OCI-LY1 (cell line): ENCODE results near the gene CPNE7.

Source experiments
- EZH2 ChIP-seq: fragments of 200-600 bp; sonication (generic), shearing (Covaris generic); IDR thresholded peaks from 2 replicates; pipeline ENCODE4 v1.8.0; 2017; ENCODE audit warnings: borderline replicate concordance, mixed run types, mild to moderate bottlenecking, antibody characterized with exemption, low read length, moderate library complexity, mixed read lengths
- TF ChIP-seq, protein P1 (sequence below): fragments of 200-600 bp; sonication (generic), shearing (Covaris generic); IDR thresholded peaks from 2 replicates; pipeline ENCODE4 v1.5.1; 2017; ENCODE audit warnings: mild to moderate bottlenecking, antibody characterized with exemption, low read length, moderate library complexity, mixed read lengths

DNA sequence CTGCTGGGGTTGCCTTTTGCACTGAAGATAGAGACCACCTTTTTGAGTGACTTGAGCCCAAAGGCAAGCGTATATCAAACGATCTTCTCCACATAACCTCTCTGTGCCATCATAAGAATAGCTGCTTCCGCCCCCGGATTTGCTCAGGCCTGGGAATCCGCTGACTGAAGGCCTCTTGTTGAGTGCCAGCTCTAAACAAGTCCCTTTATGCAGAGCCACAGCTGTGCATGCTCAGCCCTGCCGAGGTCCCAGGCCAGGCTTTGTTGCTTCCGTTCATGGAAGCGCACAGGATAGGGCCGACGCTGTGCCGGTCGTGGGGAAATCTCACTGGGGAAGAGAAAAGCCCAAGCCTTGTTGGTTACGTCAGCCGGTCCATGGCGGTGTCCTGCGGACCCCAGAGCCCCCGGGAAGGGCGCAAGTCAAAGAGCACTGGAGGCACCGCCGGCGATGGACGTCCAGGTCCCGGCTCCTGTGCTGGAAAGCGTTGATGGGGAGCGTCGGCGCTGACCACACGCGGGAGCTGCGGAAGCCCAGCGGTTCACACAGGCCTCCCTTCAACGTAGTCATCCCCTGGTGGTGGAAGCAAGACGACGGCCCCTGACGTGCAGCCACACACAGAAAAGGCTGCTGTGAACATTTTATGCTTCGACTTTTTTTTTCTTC is 38.5 kb upstream of the CPNE7 start:
- TF ChIP-seq, protein P1, sequence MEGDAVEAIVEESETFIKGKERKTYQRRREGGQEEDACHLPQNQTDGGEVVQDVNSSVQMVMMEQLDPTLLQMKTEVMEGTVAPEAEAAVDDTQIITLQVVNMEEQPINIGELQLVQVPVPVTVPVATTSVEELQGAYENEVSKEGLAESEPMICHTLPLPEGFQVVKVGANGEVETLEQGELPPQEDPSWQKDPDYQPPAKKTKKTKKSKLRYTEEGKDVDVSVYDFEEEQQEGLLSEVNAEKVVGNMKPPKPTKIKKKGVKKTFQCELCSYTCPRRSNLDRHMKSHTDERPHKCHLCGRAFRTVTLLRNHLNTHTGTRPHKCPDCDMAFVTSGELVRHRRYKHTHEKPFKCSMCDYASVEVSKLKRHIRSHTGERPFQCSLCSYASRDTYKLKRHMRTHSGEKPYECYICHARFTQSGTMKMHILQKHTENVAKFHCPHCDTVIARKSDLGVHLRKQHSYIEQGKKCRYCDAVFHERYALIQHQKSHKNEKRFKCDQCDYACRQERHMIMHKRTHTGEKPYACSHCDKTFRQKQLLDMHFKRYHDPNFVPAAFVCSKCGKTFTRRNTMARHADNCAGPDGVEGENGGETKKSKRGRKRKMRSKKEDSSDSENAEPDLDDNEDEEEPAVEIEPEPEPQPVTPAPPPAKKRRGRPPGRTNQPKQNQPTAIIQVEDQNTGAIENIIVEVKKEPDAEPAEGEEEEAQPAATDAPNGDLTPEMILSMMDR = no peak
- TF ChIP-seq EZH2 = no peak
